Kidney tubule cell (primary cell): ENCODE data around the gene PRRT1B.
"Not testable (repeated sequence)": the region's sequence is repeated elsewhere in the genome, so short reads cannot be mapped to it uniquely, and the experiment has no call there.

Source experiments
- DNase-seq: peaks from one replicate; pipeline ENCODE4 v3.0.0-alpha.2; 2018; ENCODE audit warnings: low spot score

PRRT1B gene

DNA sequence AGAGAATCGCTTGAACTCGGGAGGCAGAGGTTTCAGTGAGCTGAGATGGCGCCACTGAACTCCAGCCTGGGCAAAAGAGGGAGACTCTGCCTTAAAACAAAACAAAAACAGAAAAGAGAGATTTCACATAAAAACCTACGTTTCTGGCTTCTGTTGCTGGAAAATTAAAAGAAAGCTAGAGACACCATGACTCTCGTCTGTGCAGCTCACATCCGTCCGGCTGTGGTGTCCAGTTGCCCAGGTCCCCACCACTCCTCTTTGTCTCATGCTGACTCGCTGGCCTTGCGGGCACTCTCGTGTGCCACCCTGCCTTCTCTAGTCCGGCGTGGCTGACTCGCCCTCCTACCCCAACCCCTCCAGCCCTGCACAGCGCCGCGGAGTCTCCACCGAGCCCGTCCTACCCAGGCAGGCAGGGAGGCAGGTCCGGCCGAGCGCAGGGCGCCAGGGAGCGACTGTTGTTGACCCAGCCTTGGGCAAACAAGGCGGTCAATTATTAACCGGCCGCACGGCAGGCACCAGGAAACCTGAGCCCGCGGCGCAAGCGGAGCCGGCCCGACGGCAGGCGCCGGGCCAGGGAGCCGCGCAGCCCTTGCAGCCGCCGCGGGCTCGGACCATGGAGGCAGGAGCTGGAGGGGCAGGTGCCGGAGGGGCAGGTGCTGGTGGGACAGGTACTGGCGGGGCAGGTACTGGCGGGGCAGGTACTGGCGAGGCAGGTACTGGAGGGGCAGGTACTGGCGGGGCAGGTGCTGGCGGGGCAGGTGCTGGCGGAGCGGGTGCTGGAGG lies at the start of gene PRRT1B:
PRRT1B (plus strand) TSS at position 521 of the 783 bp plus-strand sequence; CDS start at position 614, 93 bp downstream.
- DNase-seq = peak; percentile 88

DNA sequence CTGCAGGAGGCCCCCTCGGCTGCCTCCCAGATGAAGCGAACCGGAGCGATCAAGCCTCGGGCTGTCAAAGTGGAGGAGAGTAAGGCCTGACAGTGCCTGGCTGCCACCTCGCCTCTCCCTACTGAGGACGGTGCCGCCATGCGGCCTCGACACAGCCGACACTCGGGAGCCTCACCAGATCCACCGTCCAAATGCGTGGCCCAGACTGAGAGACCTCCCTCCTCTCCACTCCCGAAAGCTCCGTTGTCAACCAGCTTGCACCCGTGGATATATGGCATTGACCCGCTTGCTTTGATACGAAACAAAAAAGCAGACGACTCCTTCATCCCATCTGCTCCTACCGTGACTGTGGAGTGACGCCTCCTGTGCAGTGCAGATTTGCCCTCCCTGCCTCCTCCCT lies 49.5 kb upstream of the PRRT1B start:
- DNase-seq = no peak

DNA sequence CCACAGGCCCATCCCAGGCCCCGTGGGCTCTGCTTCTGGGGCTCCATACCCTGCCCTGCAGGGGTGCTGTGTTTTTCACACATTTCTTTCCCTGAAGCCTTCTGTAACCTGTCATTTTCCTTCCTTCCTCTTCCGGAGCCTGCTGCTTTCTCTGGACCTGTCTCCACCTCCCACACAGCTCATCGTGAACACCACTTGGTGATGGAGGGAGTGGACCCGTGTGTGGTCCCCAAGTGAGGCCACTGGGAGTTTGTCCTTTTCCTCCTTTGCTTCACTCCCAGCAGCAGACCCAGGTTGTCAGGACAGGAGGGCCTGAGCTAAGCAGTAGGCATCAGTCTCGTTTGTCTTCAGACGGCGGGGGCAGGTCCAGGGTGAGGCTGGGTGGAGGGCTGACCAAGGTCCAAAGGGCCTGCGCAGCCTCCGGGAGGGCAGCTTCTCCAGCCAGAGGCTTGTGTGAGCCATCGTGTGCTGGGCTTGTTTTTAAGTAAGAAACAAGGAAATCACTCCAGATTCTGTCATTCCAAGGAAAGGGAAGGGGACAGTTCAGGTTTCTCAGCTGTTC lies 48.4 kb upstream of the PRRT1B start:
- no peak for DNase-seq

DNA sequence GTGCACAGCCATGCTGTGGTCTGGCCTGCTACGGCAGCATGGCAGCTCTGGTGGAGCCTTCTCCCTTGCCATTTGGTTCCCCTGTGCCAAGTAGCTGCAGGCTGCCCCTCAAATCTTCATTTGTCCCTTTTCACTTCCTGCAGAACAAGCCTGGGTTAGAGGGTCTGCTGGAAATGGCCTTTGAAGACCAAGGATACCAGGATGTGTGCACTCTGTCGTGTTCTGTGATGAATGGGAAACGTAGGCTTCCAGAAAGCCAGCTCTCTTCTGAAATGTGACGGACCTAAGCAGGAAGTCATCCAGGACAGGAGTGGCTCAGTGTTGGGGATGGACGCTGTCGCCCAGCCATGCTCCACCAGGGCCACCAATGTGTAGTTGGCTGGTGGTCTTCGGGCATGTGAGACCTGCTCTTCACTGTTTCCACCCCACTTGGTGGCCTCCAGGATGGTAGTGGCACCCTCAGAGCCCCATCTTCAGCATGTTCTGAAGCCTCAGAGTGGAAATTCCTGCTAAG lies 46.0 kb upstream of the PRRT1B start:
- DNase-seq = no peak

DNA sequence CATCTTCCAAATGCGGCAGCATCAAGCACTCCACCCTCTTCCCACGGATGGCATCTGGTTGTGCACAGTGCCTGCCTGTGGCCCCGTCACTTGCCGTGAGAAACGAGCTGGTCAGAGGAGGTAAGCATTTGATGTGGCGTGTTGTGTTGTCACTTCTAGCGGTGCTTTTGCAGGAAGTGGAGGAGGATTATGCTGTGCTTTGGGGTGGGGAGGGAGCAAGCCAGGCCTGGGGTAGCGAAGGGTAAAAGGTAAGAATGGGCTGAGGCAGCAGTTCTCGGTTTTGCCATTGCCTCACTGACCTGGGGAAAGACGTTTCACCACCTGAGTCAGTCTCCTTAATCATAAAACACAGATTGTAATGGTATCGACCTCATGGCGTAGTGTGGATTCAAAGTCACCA lies 44.9 kb upstream of the PRRT1B start:
- DNase-seq = peak; percentile 11

DNA sequence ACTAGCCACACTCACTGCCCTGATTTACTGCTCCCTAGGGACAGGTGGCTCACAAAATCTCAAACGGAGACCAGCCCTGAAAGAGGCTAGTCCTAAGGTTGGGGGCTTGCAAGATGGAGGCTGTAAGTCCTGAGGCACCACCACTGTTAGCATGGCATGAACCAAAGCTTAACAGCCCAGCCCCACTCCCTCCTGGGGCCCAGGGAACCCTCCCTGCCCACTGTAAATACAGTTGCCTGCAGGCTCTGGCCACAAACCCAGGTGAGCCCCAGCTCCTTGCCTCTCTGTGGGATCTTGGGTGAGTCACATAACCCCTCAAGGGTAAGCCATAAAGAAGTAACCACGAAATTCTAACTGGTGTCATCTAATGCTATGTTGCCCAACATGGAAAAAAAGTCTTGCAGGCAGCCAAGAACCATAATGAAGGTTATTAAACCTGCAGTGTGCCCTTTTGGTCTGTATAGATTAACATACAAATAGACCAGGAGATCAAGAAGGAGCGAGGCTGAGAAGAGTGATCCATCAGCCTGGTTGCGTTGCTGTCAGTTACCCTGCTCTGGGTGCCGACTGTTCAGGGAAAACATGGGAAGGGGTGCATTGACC lies 44.3 kb upstream of the PRRT1B start:
- DNase-seq = peak; percentile 75

DNA sequence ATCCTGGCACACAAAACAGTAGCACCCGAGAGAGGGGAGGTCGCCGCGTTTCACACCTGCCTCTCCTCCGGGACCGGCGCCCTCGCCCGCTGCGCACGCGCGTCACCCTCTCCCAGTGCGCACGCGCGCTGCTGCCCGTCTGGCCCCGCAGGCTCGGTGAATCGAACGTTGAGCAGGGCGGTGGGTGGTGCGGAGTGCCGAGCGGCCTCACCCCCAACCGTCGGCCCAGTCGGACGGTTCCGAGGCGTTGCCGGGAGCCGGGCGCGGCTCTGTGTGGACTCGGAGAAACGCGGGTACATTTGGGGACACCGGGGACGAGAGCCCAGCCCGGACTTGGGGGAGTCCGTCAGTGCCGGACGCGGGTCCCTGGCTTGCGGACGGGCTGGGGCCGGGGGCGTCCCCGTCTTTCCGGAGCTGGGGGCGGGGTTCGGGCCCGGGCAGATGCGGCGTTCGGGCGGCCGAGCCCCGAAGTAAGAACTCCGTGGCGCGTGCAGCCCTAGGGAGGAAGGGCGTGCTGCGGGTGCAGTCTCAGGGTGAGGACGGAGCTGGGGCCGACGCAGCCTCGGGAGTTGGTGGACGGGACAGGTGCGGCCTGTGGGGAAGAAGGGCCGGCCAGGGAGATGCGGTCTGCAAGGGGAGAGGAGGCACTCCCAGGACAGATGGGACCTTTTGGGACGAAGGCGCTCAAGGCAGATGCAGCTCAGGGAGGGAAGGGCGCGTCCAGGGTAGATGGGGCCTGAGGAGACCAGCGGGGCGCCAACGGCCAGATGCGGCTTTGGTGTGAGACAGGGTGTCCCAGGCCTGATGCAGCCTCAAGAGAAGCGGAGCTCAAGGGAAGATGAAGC lies 42.3 kb upstream of the PRRT1B start, which contains the start of gene POMT1:
POMT1 (plus strand) TSS at position 138 of the 845 bp plus-strand sequence. CDS start 1,301 bp downstream, outside the sequence.
- peak; percentile 86 for DNase-seq

DNA sequence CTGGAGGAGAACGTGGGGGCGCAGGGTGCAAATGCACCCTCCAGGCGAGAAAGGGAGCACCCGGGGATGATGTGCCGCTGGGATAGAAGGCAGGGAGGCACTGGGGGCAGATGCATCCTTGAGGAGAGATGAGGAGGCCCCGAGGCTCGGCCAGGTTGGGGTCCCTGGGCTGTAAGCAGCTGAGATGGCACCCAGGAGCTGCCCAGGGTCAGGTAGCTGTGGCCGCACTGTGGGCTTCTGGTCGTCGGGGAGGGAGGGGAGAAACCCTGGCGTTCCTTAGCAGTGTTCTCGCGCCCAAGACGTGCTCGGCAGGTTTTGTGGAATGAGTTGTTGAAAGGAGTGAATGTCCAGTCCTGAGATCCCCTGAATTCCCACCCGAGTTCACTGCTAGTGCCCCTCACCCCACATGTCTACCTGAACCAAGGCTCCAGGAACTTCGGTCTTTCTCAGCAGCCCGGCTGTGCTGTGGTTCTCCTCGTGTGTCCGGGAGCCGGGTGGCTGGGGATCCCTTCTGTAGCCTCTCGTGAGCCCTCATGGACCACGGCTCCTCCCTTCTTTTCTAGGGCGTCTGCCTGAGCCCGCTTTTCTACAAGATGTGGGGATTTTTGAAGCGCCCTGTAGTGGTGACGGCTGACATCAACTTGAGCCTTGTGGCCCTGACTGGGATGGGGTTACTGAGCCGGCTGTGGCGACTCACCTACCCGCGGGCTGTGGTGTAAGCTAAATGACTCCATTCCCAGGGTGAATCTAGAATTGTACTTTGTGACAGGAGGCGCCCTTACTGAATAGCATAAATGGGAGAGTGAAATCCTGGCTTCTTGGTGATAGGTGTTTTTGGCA lies 41.5 kb upstream of the PRRT1B start:
- DNase-seq = peak; percentile 68

DNA sequence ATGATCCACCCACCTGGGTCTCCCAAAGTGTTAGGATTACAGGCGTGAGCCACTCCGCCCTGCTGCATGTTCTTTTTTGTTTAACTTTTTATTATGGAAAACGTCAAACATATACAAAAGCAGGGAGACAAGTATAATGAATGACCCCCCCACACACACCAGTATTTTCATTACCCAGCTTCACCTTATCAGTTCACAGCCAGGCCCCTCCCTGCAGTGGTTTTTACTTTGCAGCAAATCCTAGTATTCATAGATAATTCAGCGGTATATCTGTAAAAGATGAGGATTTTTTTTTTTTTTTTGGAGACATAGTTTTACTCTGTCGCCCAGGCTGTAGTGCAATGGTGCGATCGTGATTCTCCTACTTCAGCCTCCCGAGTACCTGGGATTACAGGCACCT lies 40.3 kb upstream of the PRRT1B start:
- no peak for DNase-seq

DNA sequence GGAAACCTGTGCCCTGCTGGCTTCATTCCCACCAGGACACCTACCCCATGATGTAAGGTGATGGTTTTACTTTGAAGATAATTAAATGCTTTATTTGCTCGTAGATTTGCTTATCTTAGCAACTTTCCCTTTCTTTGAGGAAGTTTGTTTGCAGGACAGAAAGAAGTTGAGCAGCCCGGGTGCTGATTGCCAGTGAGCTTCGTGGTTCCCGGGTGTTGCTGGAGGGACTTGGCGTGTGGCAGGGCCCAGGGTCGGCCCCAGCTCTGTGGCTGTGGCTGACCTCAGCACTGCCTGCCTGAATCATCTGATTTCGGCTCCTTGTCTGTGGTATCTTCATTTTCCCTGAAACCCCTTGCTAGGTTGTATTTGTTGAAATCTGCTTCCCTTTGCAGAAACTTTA lies 33.9 kb upstream of the PRRT1B start:
- DNase-seq = no peak

DNA sequence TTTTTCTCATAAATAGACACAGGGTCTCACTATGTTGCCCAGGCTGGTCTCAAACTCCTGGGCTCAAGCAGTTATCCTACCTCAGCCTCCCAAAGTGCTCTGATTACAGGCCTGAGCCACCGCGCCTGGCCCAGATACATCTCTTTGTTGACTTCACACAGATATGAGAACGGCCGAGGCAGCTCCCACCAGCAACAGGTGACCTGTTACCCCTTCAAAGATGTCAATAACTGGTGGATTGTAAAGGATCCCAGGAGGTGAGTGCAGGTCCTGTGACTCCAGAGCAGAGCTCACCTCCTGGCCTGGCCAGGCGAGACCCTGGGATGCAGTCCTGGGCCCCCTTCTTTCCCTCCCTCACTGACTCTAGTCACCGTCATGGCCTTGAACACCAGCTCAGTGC lies 33.4 kb upstream of the PRRT1B start:
- no peak for DNase-seq

DNA sequence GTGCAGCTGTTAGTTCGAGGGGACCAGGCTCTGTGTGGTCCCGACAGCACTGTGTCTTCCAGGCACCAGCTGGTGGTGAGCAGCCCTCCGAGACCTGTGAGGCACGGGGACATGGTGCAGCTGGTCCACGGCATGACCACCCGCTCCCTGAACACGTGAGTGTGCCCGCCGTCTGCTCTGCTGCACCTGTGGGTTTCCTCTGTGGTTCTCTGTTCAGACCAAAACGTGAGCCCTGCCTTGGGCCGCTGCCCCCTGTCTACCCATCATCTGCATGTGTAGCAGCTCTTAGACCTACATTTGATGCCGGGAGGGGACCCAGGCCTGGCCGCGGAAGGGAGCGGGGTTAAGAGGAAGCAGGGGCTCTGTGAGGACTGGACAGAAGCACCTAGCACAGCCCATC lies 32.1 kb upstream of the PRRT1B start:
- DNase-seq = no peak

DNA sequence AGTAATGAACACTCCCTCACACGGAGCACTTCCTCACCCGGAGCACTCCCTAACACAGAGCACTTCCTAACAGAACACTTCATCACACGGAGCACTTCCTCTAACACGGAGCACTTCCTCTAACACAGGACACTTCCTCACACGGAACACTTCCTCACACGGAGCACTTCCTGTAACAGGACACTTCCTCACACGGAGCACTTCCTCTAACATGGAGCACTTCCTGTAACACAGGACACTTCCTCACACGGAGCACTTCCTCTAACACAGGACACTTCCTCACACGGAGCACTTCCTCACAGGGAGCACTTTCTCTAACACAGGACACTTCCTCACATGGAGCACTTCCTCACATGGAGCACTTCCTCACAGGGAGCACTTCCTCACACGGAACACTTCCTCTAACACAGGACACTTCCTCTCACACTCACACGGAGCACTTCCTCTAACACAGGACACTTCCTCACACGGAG lies 29.7 kb upstream of the PRRT1B start:
- not testable (repeated sequence) for DNase-seq

DNA sequence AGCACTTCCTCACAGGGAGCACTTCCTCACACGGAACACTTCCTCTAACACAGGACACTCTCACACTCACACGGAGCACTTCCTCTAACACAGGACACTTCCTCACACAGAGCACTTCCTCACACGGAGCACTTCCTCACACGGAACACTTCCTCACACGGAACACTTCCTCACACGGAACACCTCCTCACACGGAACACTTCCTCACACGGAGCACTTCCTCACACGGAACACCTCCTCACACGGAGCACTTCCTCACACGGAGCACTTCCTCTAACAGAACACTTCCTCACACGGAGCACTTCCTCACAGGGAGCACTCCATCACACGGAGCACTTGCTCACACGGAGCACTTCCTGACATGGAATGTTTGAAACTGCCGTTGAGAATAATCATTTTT lies 29.2 kb upstream of the PRRT1B start:
- no peak for DNase-seq

DNA sequence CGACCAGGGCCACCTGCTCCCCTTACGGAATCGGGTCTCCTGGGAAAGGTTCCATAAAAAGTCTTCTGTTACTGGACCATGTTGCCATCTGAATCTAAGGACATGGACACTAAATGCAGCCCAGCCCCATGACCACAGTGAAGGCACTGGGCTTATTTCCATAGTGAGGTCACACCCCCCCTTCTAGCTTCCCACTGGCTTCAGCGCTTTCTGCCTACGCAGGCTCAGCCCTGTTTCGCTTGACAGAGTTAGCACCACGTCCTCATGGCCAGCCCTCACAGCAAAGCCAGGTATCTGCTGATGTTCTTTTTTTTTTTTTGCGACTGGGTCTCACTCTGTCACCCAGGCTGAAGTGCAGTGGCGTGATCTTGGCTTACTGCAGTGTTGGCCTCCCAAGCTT lies 28.4 kb upstream of the PRRT1B start:
- DNase-seq = no peak

DNA sequence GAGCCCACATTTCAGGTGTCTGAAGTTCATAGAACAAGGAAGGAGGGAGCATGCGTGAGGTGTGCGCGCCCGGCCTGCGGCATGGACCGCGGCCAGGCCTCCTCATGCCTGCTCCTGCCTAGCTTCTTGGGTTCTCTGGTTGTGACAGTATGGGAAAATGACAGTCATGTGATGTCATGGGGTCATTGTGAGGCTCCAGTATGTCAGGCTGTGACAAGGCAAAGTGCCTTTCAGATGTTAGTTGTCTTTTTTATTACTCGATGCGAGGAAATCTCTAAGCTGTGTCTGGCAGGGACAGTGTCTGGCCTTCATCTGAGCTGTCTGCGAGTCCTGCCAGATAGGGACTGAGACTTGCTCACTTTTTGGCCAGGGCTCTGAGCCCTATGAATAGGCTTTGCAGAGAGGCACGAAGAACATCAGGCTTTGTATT lies 27.5 kb upstream of the PRRT1B start:
- no peak for DNase-seq

DNA sequence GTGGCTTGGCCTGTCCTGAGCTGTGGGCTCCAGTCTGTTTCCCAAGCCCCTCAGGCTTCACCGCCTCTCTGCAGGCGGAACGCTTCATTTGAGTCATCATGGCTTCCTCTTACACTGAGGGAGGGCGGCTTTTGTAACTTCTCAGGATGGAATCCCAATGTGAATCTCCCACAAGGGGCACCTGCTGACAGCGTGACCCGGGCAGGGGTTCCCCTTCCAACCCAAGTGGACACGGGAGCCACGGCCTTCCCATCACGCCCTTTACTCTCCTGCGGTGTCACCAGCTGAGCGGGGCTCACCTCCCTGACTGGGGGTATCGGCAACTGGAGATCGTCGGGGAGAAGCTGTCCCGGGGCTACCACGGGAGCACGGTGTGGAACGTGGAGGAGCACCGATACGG lies 26.8 kb upstream of the PRRT1B start:
- no peak for DNase-seq

DNA sequence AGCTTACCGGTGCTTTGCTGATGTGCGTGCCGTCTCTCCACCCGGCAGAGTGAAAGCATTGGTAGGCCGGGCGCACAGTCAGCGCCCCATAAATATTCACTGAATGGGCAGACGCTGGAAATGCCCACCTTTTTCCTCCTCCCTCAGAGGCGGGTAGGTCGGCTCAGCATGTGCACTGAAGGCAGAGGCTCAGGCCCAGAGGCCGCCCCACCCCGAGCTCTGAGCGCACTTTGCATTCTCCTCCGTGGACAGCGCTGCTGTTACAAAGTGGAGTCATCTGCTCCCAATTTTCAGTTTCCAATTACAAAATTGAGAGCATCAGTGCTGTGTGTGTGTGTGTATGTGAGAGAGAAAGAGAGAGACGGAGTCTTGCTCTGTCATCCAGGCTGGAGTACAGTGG lies 24.8 kb upstream of the PRRT1B start:
- no peak for DNase-seq

DNA sequence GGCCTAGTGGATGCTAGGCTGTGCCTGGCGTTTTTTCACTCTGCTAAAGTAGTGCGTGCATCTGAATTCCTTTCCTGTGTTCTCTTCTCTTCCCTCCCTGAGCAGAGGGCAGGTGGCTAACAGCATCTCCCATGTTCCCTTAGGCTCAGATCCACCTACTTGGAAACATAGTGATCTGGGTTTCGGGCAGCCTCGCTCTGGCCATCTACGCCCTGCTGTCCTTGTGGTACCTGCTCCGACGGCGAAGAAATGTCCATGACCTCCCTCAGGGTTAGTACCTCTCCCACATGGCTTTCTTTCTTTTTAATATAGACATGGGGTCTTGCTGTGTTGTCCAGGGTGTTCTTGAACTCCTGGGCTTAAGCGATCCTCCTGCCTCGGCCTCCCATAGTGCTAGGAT lies 24.1 kb upstream of the PRRT1B start:
- DNase-seq = no peak

DNA sequence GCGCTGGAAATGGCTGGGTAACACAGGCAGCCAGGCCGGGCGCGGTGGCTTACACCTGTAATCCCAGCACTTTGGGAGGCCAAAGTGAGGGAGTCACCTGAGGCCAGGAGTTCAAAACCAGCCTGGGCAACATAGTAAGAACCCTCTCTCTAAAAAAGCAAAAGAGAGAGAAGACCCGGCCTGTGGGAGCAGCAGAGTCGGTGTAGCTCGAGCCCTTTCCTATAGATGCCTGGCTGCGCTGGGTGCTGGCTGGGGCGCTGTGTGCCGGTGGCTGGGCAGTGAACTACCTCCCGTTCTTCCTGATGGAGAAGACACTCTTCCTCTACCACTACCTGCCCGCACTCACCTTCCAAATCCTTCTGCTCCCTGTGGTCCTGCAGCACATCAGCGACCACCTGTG lies 23.5 kb upstream of the PRRT1B start:
- DNase-seq = no peak
